ENCODE results near the gene RGS3. TPM values are rescaled to one million over a fixed set of nuclear protein-coding genes. Genes with fewer than 3 reads are reported as not detected.

Gene RGS3
- polyA plus RNA-seq, 3 donors from 2014 or later, result 76.9 to 230 (median 90.7) TPM

DNA sequence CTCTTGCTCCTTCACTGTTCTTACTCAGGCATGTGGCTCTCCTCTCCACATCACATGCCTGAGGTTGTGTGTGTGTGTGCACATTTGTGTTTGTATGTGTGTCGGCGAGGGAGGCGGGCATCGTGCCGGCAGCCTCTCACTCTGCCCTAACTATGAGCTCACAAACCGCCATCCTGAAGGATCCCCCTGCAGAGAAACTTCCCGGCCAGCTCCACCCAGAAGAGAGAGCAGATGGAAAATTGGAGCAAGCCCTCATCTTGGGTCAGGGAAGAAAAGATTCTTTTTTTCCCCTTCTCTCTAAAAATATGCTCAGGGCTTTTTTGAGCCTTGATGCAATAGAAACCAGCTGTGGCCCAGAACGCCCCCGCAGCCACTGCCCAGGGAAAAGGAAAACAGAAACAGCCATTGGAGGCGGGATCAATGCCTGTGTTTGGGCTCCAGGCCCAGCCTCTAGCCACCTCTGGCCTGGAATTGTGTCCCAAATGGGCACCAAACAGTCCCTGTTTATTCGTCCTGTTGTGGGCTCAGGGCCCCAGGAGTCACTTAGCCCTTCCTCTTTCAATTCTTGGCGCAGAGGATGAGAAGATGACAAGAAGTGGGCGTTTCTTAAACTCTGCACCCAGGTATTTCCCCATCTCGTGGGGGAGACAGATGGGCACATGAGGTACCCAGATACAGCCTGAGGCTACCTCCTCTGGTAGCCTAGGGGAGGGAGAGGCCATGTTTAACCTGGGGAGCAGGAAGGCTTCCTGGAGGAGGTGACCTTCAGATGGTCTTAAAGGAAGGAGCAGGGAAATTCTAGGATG lies 151.5 kb downstream of the RGS3 start:
- Mint-ChIP-seq H3K9me3 (no peaks in the 10 kb centered on the region), H3K4me1 (no peaks in the 10 kb centered on the region), H3K27ac (no peak overlapping the region), H3K36me3 (no peaks in the 10 kb centered on the region), H3K27me3 (ENCODE audit: low read depth in 3 of 3) (peaks cover 0 to 6% (median 0%) of the 10 kb centered on the region in 3 donors), H3K4me3 (no peak overlapping the region)
- DNase-seq, result no peak

DNA sequence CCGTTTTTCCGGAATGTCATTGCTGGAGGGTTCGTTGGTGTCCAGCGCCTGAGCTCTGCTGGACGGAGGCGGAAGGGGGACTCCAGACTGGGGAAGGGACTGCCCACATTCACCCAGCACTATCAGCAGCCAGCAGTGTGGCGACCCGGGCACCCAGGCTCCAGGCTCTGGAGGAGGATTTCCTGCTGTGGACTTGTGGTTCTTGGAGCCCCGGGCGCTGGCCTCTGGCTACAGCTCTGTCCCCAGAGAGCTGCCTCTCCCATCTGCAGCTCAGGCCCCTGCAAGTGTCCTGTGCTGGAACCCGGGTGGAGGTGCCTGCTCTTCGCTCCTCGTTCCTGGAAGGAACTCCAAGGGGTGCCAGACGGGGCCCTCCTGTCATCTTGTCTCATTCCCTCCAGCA lies 152.6 kb downstream of the RGS3 start:
- peaks cover 0 to 6% (median 1%) of the 10 kb centered on the region in 3 donors for H3K27me3 Mint-ChIP-seq (ENCODE audit: low read depth in 3 of 3)
- no peak overlapping the region for H3K27ac Mint-ChIP-seq
- H3K36me3 Mint-ChIP-seq, result no peaks in the 10 kb centered on the region
- H3K4me3 Mint-ChIP-seq, result no peak overlapping the region
- H3K4me1 Mint-ChIP-seq, result no peaks in the 10 kb centered on the region
- H3K9me3 Mint-ChIP-seq, result no peaks in the 10 kb centered on the region
- no peak for DNase-seq

DNA sequence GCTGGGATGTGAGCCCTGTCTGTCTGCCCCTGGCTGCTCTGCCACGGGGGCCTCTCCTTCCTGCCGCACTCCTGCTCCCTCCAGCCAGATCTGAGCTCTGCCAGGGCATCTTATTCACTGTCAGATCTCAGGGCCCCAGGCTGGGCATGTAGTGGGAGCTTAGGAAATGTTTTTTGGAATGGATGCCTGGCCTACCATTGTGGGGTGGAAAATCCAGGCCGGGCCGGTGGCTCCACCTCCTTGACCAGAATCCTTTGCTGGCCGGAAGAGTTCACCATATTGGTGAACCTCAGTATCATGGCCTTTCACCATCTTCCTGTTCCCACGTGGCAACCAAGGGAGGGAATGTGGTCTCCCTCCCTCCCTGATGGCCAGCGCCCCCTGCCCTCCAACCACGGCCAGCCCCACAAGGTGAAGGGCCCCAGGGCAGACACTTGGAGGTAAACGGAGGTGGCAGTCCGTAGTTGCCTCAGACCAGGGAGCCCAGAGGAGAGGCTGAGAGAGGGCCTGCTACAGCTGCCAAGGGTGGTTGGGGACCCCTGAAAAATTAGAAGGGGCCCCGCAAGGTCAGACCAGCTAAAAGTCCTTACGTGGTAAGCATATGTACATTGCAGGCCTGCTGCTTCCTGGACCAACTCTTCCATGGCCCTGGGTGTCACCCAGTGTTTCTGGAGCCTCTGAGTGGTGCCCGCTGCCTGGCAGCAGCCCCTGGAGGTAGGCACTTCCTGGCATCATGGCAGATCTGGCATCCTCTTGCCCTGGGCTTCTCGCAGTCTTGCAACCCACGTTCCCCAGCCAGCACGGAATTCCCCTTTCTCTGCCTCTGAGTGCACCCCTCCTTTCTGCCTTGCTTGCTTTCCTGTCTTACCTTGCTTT lies 153.3 kb downstream of the RGS3 start:
- no peak for DNase-seq
- no peaks in the 10 kb centered on the region for H3K9me3 Mint-ChIP-seq
- H3K27me3 Mint-ChIP-seq (ENCODE audit: low read depth in 3 of 3), result peaks cover 0 to 6% (median 1%) of the 10 kb centered on the region in 3 donors
- H3K27ac Mint-ChIP-seq, result no peak overlapping the region
- no peak overlapping the region for H3K4me3 Mint-ChIP-seq
- peaks cover 0 to 2% (median 0%) of the 10 kb centered on the region in 3 donors for H3K36me3 Mint-ChIP-seq
- H3K4me1 Mint-ChIP-seq, result no peaks in the 10 kb centered on the region

GRCh38 chr9:113617550-113617949 lies 154.0 kb downstream of the RGS3 start:
- no peak overlapping the region for H3K27ac Mint-ChIP-seq
- peaks cover 0 to 3% (median 0%) of the 10 kb centered on the region in 3 donors for H3K36me3 Mint-ChIP-seq
- no peak overlapping the region for H3K4me3 Mint-ChIP-seq
- H3K27me3 Mint-ChIP-seq (ENCODE audit: low read depth in 3 of 3), result peaks cover 0 to 6% (median 1%) of the 10 kb centered on the region in 3 donors
- no peaks in the 10 kb centered on the region for H3K9me3 Mint-ChIP-seq
- no peaks in the 10 kb centered on the region for H3K4me1 Mint-ChIP-seq
- no peak for DNase-seq

DNA sequence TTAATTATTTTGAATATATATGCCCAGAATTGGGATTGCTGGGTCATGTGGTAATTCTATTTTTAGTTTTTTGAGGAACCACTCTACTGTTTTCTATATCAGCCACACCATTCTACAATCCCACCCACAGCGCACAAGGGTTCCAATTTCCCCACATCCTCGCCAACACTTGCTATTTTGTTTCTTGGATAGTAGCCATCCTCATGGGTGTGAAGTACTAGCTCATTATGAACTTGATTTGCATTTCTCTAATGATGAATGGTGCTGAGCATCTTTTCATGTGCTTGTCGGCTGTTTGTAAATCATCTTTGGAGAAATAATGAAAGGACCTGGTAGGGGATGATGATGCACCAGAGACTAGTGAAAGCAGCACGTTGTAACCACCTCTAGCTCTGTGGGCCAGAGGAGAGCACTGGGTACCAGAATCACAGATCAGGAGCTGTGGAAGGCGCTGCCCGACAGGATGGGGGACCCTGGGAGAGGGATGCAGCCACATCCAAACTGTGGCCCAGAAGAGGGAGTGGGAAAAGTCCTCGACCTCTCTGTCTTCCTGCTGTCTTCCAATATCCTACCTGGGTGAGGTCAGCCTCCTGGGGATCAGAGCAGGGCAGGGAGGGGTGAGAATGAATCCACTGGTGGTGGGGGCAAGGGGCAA lies 155.4 kb downstream of the RGS3 start:
- H3K27me3 Mint-ChIP-seq (ENCODE audit: low read depth in 3 of 3), result peaks cover 1 to 4% (median 3%) of the 10 kb centered on the region in 3 donors
- no peak for DNase-seq
- H3K27ac Mint-ChIP-seq, result no peak overlapping the region
- H3K36me3 Mint-ChIP-seq, result peaks cover 0 to 3% (median 0%) of the 10 kb centered on the region in 3 donors
- no peaks in the 10 kb centered on the region for H3K4me1 Mint-ChIP-seq
- no peaks in the 10 kb centered on the region for H3K9me3 Mint-ChIP-seq
- H3K4me3 Mint-ChIP-seq, result no peak overlapping the region

DNA sequence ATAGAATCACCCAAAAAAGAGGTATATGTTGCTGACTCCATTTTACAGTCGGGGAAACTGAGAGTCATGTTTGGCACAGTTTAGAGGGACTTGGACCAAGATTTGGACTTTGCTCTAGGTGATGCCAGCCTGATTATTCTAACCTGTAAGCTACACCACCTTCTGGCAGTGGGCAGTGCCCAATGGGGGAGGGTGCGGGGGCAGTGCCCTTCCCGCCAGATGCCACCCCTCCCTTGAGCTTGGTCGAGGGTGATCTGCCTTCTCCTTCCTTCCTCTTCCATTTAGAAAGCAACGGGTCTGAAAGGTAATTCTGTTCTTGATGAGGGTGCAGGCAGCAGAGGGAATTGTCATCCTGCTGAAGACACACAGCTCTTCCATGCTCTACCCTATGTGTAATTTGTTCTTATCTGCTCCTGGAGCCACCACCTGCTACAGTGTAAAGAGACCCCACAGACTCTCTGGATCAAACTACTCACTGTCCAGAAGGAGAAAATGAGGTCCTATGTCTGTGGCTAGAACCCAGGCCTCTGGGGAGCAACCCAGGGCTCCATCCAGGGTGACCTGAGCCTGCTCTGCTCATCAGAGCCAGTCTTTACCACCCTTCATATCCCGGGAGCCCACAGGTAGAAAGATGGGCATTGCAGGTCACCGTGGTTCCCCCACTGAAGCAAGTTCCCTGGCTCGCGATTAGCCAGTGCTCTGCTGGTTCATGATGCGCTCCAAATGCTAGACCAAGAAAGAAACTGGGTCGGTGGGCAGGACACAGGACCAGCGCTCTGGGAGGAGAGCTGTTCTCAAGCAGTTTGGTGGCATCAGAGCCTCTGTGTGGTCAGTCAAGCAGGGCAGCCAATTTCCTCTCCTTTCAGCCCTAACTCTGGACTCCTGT lies 156.2 kb downstream of the RGS3 start:
- no peak for DNase-seq
- H3K27ac Mint-ChIP-seq, result no peak overlapping the region

GRCh38 chr9:113620377-113621161 lies 157.0 kb downstream of the RGS3 start:
- Mint-ChIP-seq H3K9me3 (no peaks in the 10 kb centered on the region), H3K27ac (no peak overlapping the region), H3K36me3 (peaks cover 0 to 3% (median 0%) of the 10 kb centered on the region in 3 donors), H3K4me1 (no peaks in the 10 kb centered on the region), H3K4me3 (no peak overlapping the region), H3K27me3 (ENCODE audit: low read depth in 3 of 3) (peaks cover 1 to 3% (median 2%) of the 10 kb centered on the region in 3 donors)
- DNase-seq, result no peak

More for the DNA sequence above, 156.2 kb downstream of the RGS3 start:
- Mint-ChIP-seq H3K27me3 (ENCODE audit: low read depth in 3 of 3) (peaks cover 1 to 3% (median 2%) of the 10 kb centered on the region in 3 donors), H3K9me3 (no peaks in the 10 kb centered on the region), H3K4me1 (no peaks in the 10 kb centered on the region), H3K36me3 (peaks cover 0 to 3% (median 0%) of the 10 kb centered on the region in 3 donors), H3K4me3 (no peak overlapping the region)

GRCh38 chr9:113621309-113621791 lies 157.8 kb downstream of the RGS3 start:
- Mint-ChIP-seq H3K9me3 (no peaks in the 10 kb centered on the region), H3K27me3 (ENCODE audit: low read depth in 3 of 3) (peaks cover 0 to 3% (median 1%) of the 10 kb centered on the region in 3 donors), H3K36me3 (peaks cover 0 to 3% (median 0%) of the 10 kb centered on the region in 3 donors), H3K27ac (no peak overlapping the region), H3K4me3 (no peak overlapping the region), H3K4me1 (no peaks in the 10 kb centered on the region)
- no peak for DNase-seq

DNA sequence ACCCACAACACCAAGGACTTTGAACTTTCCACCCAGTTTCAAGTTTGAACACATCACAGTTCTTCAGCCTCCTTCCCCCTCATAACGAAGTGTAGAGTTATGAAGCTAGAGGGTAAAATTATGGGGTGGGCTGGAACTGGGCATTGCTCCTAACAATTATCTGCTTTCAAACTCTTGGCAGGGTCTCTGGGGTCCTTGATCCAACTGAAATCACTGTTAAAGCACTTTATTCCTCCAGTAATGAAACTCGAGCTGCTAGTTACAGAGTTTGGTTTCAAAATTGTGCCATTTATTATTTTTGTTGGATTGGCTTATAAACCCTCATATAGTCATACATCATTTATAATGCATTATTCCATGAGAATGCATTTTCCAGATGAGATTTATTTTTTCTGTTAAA lies 158.5 kb downstream of the RGS3 start:
- H3K27ac Mint-ChIP-seq, result no peak overlapping the region
- peaks cover 0 to 3% (median 1%) of the 10 kb centered on the region in 3 donors for H3K27me3 Mint-ChIP-seq (ENCODE audit: low read depth in 3 of 3)
- H3K4me3 Mint-ChIP-seq, result no peak overlapping the region
- no peak for DNase-seq
- H3K36me3 Mint-ChIP-seq, result peaks cover 0 to 3% (median 0%) of the 10 kb centered on the region in 3 donors
- H3K9me3 Mint-ChIP-seq, result no peaks in the 10 kb centered on the region
- H3K4me1 Mint-ChIP-seq, result no peaks in the 10 kb centered on the region

DNA sequence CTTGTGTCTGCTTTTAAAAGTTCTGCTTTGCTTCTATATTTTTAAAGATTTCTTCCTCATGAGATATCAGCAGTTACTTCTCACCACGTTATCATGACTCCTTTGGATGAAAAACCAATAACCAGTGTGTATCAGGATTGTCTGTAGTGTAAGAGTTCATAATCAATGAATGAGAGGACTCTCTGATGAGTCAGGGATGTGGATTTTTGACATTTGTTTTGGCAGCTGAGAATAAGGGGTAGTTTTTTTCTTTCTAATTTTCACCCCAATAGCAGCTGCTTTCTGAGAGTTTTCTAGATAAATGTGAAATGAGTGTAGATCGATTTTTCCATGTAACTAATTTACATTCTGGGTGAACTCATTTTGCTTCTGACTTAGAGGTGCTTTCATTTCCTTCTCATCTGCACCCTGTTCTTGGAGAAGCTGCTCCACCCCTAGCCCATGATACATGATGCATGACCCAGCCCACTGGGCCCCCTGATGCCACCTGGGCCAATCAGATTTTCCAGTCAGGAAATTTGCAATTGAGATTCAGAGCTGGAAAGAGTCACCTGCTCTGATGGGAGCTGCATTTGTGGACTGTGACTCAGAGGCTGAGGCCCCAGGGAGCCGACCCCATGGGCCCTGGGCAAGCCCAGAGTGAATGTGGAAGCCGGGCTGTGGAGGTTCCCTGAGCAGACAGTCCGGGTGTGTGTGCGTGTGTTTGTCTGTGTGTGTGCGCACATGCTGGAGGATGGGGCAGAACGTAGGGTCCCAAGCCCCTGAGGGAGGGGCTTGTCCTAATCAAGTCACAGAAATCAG lies 159.3 kb downstream of the RGS3 start:
- H3K4me3 Mint-ChIP-seq, result no peak overlapping the region
- no peaks in the 10 kb centered on the region for H3K9me3 Mint-ChIP-seq
- peaks cover 0 to 3% (median 3%) of the 10 kb centered on the region in 3 donors for H3K27me3 Mint-ChIP-seq (ENCODE audit: low read depth in 3 of 3)
- H3K4me1 Mint-ChIP-seq, result no peaks in the 10 kb centered on the region
- peaks cover 0 to 3% (median 0%) of the 10 kb centered on the region in 3 donors for H3K36me3 Mint-ChIP-seq
- DNase-seq, result no peak
- H3K27ac Mint-ChIP-seq, result peak overlapping the region in 1 of 6 donors; percentile 17

GRCh38 chr9:113623851-113624485 lies 160.4 kb downstream of the RGS3 start:
- H3K4me1 Mint-ChIP-seq, result no peaks in the 10 kb centered on the region
- DNase-seq, result no peak
- H3K27ac Mint-ChIP-seq, result no peak overlapping the region
- H3K4me3 Mint-ChIP-seq, result no peak overlapping the region
- H3K27me3 Mint-ChIP-seq (ENCODE audit: low read depth in 3 of 3), result peaks cover 0 to 4% (median 3%) of the 10 kb centered on the region in 3 donors
- H3K36me3 Mint-ChIP-seq, result peaks cover 0 to 3% (median 0%) of the 10 kb centered on the region in 3 donors
- no peaks in the 10 kb centered on the region for H3K9me3 Mint-ChIP-seq

Measured in immature natural killer cell (primary cell).